ENCODE measurements around the gene AHSP.
"Not testable (repeated sequence)": the region's sequence is repeated elsewhere in the genome, so short reads cannot be mapped to it uniquely, and the experiment has no call there.

The AHSP gene

DNA sequence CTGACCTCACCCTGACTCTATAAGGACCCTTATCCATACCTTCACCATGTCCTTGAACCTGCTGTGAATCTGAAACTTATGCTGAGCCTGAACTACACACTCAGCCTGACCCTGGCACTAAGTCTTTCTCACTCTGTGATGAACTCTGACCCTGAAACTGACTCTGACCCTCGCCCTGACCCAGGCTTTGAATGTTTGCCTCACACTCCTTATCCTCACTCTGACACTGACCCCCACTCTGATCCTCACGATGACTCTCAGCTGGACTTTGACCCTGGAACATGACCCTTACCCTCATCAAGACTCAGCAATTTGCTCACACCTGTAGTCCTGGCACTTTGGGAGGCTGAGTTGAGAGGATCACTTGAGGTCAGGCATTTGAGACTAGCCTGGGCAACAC lies 4.4 kb downstream of the AHSP start:
- no peak for DNase-seq (ENCODE audit: low read depth)

DNA sequence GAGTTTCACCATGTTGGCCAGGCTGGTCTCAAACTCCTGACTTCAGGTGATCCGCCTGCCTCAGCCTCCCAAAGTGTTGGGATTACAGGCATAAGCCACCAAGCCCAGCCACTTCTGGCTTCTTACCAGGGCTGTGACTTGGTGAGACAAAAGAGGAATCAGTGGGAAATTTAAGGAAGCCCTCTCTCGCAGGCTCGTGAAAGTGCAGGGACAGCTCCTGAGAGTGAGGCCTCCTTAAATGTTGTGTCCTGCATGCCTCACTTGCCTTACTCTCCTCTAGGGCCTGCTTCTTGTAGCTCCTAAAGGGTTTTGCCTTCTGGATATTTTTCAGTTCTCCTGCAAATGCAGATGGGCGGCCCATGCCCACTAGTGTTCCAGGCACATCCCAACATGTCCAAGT lies 5.2 kb downstream of the AHSP start:
- no peak for DNase-seq (ENCODE audit: low read depth)

DNA sequence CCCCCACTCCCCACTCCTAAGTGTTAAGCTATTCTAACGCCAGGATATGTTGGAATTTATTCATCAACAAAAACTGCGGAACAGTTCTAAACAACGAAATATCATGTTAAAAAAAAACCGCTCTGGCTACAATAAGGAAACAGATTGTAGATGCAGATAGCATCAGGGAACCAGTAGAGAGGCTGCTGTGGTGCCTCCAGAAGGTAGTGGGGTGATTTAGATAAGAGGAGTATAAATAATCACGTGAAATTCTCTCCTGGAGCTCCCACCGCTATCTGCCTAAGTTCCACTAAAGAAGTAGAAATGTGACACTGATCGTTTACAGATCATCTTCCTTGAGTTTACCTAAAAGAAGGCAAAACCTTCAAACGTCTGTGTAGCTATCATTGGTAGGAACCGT lies 8.0 kb downstream of the AHSP start:
- peak; percentile 70 for DNase-seq (ENCODE audit: low read depth)

DNA sequence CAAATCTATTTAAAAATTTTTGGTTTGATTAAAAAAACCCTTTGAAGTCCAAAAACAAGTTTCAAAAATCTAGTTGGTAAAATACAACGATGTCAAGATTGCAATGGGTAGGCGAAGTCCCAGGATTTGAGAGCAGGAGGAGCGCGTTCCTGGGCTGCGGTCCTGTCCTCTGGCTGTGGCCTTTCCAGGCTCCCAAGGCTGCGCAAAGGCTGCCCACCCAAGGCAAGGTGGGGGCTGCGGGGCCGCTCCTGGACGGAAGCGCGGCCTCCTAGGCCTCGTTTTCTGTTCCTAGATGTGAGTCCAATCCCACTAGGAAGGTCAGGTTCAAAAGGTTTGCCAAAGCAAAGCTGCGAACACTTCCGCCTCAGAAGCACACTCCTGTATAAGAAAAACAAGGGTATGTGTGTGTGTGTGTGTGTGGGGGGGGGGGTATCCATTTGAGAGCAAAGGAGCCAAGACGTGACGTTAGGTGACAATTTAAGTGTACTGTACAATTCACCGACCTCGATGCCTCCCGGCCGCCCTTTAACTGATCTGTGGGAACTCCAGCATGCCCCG lies 9.2 kb downstream of the AHSP start:
- DNase-seq (ENCODE audit: low read depth): no peak

DNA sequence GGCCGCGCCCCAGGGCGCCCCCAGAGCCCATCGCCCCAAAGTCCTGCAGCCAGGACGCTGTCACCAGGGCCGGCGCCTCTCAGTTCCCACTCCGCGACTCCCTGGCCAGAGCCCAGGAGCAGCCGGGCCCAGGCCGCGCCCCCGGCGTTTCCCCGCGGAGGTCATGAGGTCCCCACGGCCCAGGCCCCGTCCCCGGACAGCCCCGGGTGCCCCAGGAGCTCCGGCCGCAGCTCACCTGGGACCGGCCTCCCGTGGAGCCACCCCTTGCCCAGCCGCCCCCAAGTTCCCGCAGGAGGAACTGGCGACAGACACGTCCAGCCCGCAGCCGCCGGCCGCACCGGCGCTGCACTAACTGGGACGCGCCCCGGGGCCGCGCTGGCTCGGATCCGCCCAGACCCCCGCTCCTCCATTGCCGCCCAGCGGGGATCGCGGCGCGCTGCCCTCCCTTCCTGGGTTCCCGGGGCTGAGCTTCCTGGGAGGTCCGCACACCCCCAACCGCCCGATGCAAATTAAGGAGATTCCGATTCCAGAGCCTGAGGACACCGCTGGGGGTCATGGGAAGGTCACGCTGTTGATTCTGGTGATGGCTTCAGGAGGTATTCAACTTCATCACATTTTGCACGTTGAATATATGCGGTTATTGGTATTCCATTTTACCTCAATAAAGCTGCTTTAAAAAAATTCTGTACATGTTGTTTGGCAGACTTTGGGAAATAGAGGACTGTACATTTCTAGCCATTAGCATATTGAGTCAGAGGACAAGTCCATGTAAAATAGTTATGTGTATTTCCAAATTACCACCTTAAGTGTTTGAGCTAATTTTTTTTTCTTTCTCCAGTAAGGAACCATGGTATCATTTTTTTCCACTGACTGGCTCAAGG lies 9.9 kb downstream of the AHSP start:
- DNase-seq (ENCODE audit: low read depth): no peak

DNA sequence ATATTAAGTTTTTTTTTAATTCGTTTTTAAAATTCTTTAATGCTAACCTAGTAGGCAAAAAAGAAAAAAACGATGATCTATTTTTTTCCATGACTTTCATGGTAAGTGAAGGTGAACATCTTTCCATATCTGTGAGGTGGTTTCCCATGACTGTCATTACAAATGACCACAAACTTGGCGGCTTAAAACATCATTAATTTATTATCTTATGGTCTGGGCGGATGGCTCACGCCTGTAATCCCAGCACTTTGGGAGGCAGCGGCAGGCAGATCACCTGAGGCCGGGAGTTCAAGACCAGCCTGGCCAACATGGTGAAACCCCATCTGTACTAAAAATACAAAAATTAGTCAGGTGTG lies 10.5 kb downstream of the AHSP start:
- DNase-seq (ENCODE audit: low read depth): not testable (repeated sequence)

DNA sequence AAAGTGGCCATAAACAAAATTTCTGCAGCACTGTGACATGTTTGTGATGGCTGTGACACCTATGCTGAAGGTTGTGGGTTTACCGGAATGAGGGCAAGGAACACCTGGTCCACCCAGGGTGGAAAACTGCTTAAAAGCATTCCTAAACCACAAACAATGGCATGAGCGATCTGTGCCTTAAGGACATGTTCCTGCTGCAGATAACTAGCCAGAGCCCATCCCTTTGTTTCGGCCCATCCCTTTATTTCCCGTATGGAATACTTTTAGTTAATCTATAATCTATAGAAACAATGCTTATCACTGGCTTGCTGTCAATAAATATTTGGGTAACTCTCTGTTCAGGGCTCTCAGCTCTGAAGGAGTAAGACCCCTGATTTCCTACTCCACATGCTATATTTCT lies 12.1 kb downstream of the AHSP start:
- DNase-seq (ENCODE audit: low read depth): not testable (repeated sequence)

DNA sequence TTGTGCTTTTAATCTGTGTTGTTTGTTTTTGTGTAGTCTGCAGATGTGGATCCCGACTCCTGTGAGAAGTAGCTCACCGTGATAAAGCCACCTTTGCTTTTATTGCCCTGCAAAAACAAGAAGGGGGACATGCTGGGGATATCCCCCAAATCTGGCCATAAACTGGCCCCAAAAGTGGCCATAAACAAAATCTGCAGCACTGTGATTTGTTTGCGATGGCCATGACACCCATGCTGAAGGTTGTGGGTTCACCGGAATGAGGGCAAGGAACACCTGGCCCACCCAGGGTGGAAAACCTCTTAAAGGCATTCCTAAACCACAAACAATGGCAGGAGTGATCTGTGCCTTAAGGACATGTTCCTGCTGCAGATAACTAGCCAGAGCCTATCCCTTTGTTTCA lies 15.1 kb downstream of the AHSP start:
- DNase-seq (ENCODE audit: low read depth): no peak

DNA sequence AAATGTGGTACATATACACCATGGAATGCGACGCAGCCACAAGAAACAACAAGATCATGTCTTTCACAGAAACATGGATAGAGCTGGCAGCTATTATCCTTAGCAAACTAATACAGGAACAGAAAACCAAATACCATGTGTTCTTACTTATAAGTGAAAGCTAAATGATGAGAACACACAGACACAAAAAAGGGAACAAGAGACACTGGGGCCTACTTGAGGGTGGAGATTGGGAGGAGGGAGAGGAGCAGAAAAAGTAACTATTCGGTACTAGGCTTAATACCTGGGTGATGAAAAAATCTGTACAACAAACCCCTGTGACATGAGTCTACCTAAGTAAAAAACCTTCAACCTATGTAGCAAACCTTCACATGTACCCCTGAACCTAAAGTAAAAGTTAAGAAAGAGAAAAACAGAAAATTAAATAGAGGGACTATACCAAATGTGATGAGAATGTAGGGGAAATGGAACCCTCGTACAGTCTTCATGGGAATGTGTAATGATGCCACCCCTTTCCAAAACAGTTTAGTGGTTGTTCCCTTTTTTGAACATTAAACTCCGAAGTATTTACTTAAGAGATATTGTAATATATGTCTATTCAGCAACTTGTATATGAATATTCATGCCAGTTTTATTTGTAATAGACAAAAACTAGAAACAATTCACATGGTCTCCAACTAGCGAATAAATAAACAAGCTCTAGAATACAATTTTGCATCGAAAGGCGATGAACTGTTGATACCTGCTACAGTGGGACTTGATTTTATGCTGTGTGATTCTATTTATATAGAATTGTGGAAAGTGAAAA lies 33.9 kb downstream of the AHSP start:
- DNase-seq (ENCODE audit: low read depth): no peak

DNA sequence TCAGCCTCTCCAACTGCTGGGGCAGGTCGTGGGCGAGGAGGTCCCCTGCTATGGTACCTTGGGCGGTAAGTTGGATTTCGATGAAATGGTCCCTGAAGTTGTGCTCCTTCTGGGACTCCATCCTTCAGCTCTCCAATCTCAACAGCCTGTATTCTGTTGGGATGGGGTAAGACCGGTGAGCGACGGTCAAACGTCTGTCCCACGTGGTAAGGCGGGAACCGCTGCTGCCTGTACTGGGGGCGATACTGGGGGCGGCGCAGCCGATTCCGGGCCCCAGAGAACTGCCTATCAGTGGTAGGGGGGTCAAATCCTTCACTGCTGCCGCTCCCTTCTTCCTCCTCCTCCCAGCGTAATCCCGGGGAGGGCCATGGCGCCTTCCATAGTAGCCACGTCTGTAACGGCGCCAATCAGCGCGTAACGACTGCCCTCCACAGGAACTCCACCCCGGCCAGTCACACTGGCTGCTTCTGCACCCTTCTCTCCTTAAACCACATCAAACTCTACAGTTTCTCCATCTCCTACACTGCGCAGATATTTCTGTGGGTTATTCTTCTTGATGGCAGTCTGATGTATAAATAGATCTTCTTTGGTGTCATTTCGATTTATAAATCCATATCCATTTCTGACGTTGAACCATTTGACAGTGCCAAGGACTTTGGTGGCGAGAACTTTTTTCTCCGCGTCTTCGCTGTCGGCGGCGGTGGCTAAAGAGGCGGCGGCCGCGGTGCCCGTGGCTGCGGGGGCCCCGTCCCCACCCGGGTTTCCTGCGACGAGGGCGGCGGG lies 41.1 kb downstream of the AHSP start:
- DNase-seq (ENCODE audit: low read depth): no peak

DNA sequence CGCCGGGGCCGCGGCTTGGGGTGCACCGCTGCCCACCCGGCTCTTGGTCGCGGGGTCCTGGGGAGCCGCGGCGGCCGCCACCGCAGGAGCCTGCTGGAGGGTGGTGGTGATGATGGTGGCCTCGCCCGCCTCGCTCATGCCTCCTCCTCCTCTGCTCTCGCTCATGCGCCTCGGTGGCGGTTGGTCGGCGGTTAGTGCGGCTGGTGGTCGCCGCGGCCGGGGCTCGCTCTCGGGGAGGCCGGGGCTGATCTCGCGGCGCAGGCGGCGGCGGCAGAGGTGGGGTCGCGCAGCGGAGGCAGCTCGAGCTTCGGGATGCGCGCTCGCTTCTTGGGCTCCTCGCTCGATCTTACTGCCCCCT lies 41.6 kb downstream of the AHSP start:
- no peak for DNase-seq (ENCODE audit: low read depth)

DNA sequence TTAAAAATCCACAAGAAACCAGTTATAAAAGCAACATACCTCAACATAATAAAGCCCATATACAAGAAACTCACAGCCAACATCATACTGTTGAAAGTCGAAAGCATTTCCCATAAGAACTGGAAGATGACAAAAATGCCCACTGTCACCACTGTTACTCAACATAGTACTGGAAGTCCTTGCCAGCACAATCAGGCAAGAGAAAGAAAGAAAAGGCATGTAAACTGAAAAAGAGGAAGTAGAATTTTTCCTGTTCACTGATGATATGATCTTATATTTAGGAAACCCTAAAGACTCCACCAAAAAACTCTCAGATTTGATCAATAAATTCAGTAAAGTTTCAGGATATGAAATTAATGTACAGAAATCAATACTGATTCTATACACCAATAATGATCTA lies 45.1 kb downstream of the AHSP start:
- no peak for DNase-seq (ENCODE audit: low read depth)

DNA sequence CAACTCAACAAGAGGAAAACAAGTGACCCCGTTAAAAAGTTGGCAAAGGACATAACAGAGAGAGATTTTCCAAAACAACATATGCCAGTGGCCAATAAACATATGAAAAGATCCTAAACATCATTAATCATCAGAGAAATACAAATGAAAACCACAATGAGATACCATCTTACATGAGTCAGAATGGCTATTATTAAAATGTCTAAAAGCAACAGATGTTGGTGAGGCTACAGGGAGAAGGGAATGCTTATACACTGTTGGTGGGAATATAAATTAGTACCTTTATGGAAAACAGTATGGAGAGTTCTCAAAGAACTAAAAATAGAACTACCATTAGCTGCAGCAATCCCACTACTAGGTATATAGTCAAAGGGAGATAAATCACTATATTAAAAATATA lies 46.5 kb downstream of the AHSP start:
- not testable (repeated sequence) for DNase-seq (ENCODE audit: low read depth)

DNA sequence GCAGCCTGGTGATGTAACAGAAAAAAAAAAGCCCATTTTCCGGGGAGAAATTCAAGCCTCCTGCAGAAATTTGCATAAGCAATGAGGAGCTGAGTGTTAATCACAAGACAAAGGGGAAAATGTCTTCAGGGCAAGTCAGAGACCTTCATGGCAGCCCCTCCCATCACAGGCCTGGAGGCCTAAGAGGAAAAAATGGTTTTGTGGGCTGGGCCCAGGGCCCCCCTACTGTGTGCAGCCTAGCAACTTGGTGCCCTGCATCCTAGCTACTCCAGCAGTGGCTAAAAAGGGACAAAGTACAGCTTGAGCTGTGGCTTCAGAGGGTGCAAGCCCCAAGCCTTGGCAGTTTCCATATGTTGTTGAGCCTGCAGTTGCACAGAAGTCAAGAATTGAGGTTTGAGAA lies 49.7 kb downstream of the AHSP start:
- no peak for DNase-seq (ENCODE audit: low read depth)

All from CMK (cell line).